ENCODE results near the gene SEBOX.

Gene SEBOX, protein sequence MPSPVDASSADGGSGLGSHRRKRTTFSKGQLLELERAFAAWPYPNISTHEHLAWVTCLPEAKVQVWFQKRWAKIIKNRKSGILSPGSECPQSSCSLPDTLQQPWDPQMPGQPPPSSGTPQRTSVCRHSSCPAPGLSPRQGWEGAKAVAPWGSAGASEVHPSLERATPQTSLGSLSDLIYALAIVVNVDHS

DNA sequence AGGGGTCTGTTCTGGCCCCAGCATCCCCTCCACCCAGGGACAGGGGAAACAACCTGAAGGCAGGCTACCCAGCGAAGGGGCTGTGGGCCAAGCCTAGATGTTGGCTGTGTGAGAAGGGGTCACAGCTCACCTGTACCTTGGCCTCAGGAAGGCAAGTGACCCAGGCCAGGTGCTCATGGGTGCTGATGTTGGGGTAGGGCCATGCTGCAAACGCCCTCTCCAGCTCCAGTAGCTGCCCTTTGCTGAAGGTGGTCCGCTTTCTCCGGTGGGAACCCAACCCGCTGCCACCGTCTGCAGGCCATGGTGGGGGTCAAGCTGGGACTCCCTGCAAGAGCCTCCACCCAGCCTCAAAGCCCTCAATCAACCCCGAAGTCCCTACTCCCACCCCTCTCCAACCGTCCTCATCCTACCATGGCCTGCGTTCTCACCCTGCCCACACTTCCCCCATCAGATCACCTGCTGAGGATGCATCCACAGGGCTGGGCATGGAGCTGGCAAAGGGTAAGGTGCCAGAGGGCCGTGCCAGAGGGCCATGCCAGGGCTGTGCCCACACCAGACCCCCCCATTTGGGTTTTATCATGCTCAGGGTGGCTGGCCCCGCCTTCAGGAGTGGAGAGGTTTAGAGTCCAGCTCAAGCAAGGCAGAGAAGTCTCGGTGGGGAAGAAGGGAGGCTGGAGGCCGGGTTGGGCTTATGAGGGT, at the start of gene SEBOX:
Gene SEBOX, minus strand, starts transcription at position 535 of the 699 bp plus-strand sequence. Its CDS starts 48 bp downstream, at position 487.
- no peak for DNase-seq (ENCODE audit: low read depth in 2 of 2)

GRCh38 chr17:28413804-28414203, 48.8 kb upstream of the SEBOX start:
- no peak for DNase-seq (ENCODE audit: low read depth in 2 of 2)

- DNase-seq (ENCODE audit: low read depth in 2 of 2), result no peak
These were observed 47.1 kb upstream of the SEBOX start for GRCh38 chr17:28412099-28412498.

GRCh38 chr17:28407974-28408306, 42.9 kb upstream of the SEBOX start:
- DNase-seq (ENCODE audit: low read depth in 2 of 2), result no peak

GRCh38 chr17:28407130-28407973, 42.4 kb upstream of the SEBOX start:
- no peak for DNase-seq (ENCODE audit: low read depth in 2 of 2)

DNA sequence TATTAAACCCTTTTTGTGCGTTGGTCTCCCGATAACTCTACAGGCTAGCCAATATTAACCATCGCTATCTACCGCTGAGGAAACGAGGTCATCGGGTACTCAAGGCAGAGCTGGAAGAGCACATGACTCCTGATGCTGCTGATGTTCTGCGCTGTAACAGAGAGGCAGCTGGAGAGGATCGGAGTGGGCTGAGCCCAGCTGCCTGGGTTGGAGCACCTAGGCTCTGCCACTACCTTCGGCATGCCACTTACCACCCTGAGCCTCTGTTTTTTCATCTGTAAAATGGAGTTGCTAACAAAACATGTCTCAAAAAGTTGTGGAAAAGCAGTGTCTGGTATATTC, 41.4 kb upstream of the SEBOX start:
- no peak for DNase-seq (ENCODE audit: low read depth in 2 of 2)

DNA sequence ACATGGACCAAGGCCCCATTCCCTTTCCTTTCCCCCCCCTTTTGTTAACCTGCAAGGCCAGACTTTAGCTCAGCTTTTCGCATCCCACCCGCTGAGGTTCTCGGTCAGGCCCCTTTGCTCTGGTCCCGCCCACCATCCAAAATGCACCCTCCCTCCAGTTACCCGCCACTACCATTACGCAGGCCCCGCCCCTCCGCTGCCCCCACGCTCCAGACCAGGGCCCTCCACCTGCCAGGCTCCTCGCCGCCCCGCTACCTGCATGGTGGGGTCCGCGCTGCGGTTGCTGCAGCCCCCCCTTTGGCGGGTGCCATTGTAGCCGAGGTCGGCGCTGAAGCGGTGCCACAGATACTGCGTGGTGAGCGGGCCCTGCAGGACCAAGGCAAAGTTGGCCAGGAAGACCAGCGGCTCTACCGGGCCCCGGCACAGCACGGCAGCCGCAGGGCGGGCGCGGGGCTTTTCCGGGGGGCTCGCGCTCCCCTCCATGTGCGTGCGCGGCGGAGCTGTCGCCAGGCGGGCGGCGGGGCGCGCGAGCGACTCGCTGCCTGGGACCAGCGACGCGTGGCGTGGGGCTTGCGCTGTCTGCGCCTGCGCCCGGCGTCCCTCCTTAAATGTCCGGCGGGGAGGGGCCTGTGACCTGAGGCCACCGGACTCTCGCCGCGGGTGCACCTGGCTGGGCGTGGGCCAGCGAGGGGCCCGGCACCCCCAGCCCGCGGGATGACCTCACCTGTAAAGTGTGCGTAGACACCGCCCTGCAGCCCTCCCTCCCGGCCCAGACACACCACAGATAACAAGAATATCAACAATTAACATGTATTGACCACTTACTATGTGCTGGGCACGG, 40.9 kb upstream of the SEBOX start, which contains the start of gene SLC46A1:
Gene SLC46A1, minus strand, starts transcription at position 581 of the 841 bp plus-strand sequence. Its CDS starts 98 bp downstream, at position 483.
- peak in 1 of 2 donors; percentile 61 for DNase-seq (ENCODE audit: low read depth in 2 of 2)

- DNase-seq (ENCODE audit: low read depth in 2 of 2), result no peak
These were observed 40.0 kb upstream of the SEBOX start for GRCh38 chr17:28404812-28405570.

- DNase-seq (ENCODE audit: low read depth in 2 of 2), result no peak
These were observed 39.4 kb upstream of the SEBOX start for GRCh38 chr17:28404461-28404811.

DNA sequence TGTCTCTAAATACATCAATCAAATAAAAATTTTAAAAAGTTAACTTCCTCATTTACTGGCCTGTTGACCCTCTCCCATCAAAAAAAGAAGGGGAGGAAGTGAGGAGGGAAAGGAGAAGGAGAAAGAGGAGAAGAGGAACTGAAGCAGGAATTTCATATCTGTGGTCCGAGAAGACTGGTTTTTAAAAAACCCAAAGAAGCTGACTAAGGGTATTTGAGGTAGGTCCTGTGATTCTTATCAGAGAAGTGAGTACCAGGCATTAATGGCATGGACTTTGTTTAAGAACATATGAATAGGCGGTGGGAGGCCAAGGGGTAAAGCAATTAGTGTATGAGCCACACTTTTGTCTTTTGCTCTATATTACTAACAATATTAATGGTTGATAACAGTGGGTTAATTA, 39.0 kb upstream of the SEBOX start:
- no peak for DNase-seq (ENCODE audit: low read depth in 2 of 2)

- DNase-seq (ENCODE audit: low read depth in 2 of 2), result no peak
These were observed 37.8 kb upstream of the SEBOX start for GRCh38 chr17:28402844-28403243.

- DNase-seq (ENCODE audit: low read depth in 2 of 2), result no peak
These were observed 37.2 kb upstream of the SEBOX start for GRCh38 chr17:28402224-28402630.

GRCh38 chr17:28399808-28400207, 34.8 kb upstream of the SEBOX start:
- no peak for DNase-seq (ENCODE audit: low read depth in 2 of 2)

GRCh38 chr17:28398280-28398981, 33.4 kb upstream of the SEBOX start:
- no peak for DNase-seq (ENCODE audit: low read depth in 2 of 2)

DNA sequence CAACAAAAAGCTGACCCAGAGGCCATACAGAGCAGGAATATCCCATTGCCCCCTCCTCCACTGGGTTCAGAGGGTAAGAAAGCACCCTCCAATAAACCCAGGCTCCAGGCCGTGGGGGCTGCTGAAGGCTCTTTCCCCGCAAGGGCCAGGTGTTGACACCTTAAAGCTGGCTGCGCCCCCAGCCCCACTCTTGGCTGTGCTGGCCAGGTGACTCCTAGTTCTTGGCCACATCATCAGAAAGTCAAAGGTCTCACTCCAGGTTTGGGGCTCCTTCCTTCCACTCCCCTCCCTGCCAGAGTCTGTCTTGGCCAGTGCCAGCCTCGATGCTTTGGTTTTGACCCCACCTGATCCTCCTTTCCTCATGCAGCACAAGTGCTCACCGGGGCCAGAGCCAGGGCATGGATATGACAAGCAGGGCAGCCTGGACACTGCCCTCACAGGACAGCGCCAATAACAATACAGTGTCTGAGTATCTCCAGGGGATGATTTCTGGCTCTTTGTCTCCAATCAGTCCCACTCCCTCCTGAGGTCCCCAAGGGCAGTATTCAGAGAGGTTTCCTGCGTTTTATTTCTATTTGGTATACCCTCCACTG, 32.8 kb upstream of the SEBOX start:
- DNase-seq (ENCODE audit: low read depth in 2 of 2), result no peak

DNA sequence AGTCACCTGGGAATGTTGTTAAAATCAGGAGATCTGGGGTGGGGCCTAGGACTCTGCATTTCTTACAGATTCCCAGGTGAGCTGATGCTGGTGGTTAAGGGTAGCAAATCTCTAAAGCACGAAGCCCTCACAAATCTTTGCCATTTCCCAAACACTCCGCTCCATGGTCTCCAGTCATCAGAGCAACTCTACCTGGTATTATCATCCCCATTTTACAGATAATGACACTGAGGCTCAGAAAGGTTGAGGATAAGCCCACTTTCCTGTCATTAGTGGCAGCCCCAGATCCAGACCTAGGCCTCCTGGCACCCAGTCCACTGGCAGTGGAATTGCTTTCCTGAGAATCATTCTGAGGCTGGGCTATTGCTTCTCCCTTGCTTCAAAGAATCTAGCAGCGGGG, 32.3 kb upstream of the SEBOX start:
- no peak for DNase-seq (ENCODE audit: low read depth in 2 of 2)

DNA sequence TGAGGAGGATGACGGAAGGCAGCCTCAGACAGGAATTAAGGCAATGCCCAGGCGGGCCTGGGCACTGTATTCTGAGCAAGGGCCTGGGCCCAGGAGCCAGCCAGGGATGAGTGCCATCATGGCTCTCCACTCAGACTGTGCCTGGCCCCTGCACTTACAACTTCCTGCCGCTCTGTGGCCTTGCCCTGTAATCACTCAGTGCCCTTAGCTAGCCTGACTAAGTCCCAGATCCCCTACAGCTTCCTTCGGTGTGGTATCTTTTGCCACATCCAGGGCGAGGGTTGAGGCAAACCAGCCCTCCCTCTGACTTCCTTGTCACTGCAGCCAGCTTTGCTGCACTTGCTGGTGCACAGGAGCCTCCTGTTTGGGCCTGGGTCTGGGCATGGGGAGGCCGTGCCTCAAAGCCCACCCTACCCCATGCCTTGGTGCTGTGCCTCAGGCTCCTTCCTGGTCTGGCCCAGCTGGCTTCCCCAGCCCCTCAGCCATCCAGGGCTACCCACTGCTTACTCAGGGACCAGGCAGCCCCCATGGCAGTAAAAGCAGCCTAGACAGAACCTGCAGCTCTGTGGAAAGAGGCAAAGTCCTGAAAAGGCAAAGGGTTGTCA, 31.7 kb upstream of the SEBOX start:
- no peak for DNase-seq (ENCODE audit: low read depth in 2 of 2)

GRCh38 chr17:28395968-28396367, 31.0 kb upstream of the SEBOX start:
- no peak for DNase-seq (ENCODE audit: low read depth in 2 of 2)

DNA sequence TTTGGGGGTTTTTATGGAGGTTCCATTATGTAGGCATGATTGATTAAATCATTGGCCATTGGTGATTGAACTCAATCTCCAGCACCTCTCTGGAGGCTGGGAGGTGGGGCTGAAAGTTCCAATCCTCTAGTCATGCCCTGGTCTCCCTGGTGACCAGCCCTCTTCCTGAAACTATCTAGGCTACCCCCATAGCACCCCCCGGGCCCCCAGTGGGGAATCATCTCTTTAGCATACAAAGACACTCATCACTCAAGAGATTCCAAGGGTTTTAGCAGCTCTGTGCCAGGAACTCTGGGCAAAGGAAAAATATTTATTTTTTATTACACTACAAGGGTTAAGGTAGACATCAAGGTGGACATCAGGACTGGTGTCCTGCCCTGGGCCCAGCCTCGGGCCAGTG, 30.4 kb upstream of the SEBOX start:
- DNase-seq (ENCODE audit: low read depth in 2 of 2), result no peak
